Esophagus muscularis mucosa (tissue), 3 donors: ENCODE data around the gene TSSK3.

ENCODE experiments used
- POLR2A ChIP-seq: fragments of 450-650 bp; IDR thresholded peaks from one replicate; pipeline ENCODE4 v1.6.1; 2017; ENCODE audit warnings: antibody characterized with exemption, moderate library complexity, mild to moderate bottlenecking, low read depth
- POLR2AphosphoS5 ChIP-seq, 2 donors: sonication (generic); formaldehyde crosslinking; IDR thresholded peaks; one replicate each; pipeline ENCODE4 v1.6.1; 2017; ENCODE audit warnings: antibody characterized with exemption in 2 of 2
- TF ChIP-seq, protein P1 (sequence below), 3 experiments: fragments of 200-600 bp in 2 of 3; fragments of 450-650 bp in 1 of 3; sonication (generic) in 2 of 3; IDR thresholded peaks; one replicate each; pipeline ENCODE4 v1.5.1; 2017 to 2019; ENCODE audit warnings: antibody characterized with exemption in 3 of 3, mild to moderate bottlenecking in 2 of 3, moderate library complexity in 1 of 3

- TF ChIP-seq POLR2A, result no peak
- TF ChIP-seq POLR2AphosphoS5 (IDR thresholded peaks at IDR 0.05), result no peak
- TF ChIP-seq, protein P1, sequence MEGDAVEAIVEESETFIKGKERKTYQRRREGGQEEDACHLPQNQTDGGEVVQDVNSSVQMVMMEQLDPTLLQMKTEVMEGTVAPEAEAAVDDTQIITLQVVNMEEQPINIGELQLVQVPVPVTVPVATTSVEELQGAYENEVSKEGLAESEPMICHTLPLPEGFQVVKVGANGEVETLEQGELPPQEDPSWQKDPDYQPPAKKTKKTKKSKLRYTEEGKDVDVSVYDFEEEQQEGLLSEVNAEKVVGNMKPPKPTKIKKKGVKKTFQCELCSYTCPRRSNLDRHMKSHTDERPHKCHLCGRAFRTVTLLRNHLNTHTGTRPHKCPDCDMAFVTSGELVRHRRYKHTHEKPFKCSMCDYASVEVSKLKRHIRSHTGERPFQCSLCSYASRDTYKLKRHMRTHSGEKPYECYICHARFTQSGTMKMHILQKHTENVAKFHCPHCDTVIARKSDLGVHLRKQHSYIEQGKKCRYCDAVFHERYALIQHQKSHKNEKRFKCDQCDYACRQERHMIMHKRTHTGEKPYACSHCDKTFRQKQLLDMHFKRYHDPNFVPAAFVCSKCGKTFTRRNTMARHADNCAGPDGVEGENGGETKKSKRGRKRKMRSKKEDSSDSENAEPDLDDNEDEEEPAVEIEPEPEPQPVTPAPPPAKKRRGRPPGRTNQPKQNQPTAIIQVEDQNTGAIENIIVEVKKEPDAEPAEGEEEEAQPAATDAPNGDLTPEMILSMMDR (IDR thresholded peaks at IDR 0.05), result no peak
These were observed 1.4 kb downstream of the TSSK3 start for GRCh38 chr1:32363713-32364112.
